Ishikawa (cell line): Measurements from ENCODE around the gene CATSPERZ.

Experiments used
- CEBPB ChIP-seq: IDR thresholded peaks from 2 replicates; pipeline ENCODE4 v1.6.1; 2012
- CREB1 ChIP-seq: IDR thresholded peaks from 2 replicates; pipeline ENCODE4 v1.6.1; 2012; ENCODE audit warnings: low read depth
- EGR1 ChIP-seq: IDR thresholded peaks from 2 replicates; pipeline ENCODE4 v1.6.1; 2012
- EP300 ChIP-seq: IDR thresholded peaks from 2 replicates; pipeline ENCODE4 v1.6.1; 2012; ENCODE audit warnings: borderline replicate concordance
- FOXM1 ChIP-seq: IDR thresholded peaks from 2 replicates; pipeline ENCODE4 v1.6.1; 2012; ENCODE audit warnings: low read depth, borderline replicate concordance
- MAX ChIP-seq: IDR thresholded peaks from 2 replicates; pipeline ENCODE4 v1.6.1; 2012
- NFIC ChIP-seq: IDR thresholded peaks from 2 replicates; pipeline ENCODE4 v1.6.1; 2012
- RAD21 ChIP-seq: IDR thresholded peaks from 2 replicates; pipeline ENCODE4 v1.6.1; 2012; ENCODE audit warnings: low read depth
- REST ChIP-seq: IDR thresholded peaks from 2 replicates; pipeline ENCODE4 v1.6.1; 2012; ENCODE audit warnings: low read depth, mild to moderate bottlenecking
- TAF1 ChIP-seq: IDR thresholded peaks from 2 replicates; pipeline ENCODE4 v1.6.1; 2012; ENCODE audit warnings: low read depth, mild to moderate bottlenecking
- TCF12 ChIP-seq: IDR thresholded peaks from 2 replicates; pipeline ENCODE4 v1.6.1; 2012; ENCODE audit warnings: low read depth
- TEAD4 ChIP-seq: IDR thresholded peaks from 2 replicates; pipeline ENCODE4 v1.6.1; 2012
- USF1 ChIP-seq: IDR thresholded peaks from 2 replicates; pipeline ENCODE4 v1.6.1; 2012
- YY1 ChIP-seq: IDR thresholded peaks from 2 replicates; pipeline ENCODE4 v1.6.1; 2012; ENCODE audit warnings: low read depth
- ZBTB7A ChIP-seq: IDR thresholded peaks from 2 replicates; pipeline ENCODE4 v1.6.1; 2012; ENCODE audit warnings: low read depth

The CATSPERZ gene

GRCh38 chr11:64275031-64275800 is 24.9 kb upstream of the CATSPERZ start:
- no peak for TF ChIP-seq REST
- TF ChIP-seq CREB1: no peak
- TF ChIP-seq FOXM1: no peak
- TF ChIP-seq TAF1: no peak
- TF ChIP-seq NFIC: no peak
- no peak for TF ChIP-seq YY1
- TF ChIP-seq EGR1: no peak
- TF ChIP-seq TEAD4: no peak
- TF ChIP-seq CEBPB: no peak
- no peak for TF ChIP-seq EP300

GRCh38 chr11:64275841-64276240 is 24.3 kb upstream of the CATSPERZ start:
- no peak for TF ChIP-seq USF1
- no peak for TF ChIP-seq NFIC
- TF ChIP-seq REST: no peak
- TF ChIP-seq EGR1: no peak
- no peak for TF ChIP-seq CEBPB
- no peak for TF ChIP-seq FOXM1
- TF ChIP-seq RAD21: no peak
- TF ChIP-seq EP300: no peak
- no peak for TF ChIP-seq ZBTB7A
- no peak for TF ChIP-seq YY1
- no peak for TF ChIP-seq CREB1
- no peak for TF ChIP-seq MAX

- TF ChIP-seq CEBPB (no peak), ZBTB7A (no peak), MAX (no peak), USF1 (no peak), RAD21 (no peak), TEAD4 (no peak), TAF1 (no peak), EGR1 (no peak), EP300 (no peak), REST (no peak), YY1 (no peak), FOXM1 (no peak), CREB1 (no peak), NFIC (no peak), TCF12 (no peak)
Measured at GRCh38 chr11:64276653-64277431, 23.3 kb upstream of the CATSPERZ start.

- TF ChIP-seq RAD21 (no peak), FOXM1 (no peak), ZBTB7A (no peak), TCF12 (no peak), CREB1 (no peak), TEAD4 (no peak), EGR1 (no peak), NFIC (no peak), MAX (no peak), REST (no peak), TAF1 (no peak), CEBPB (no peak), EP300 (no peak), YY1 (no peak), USF1 (no peak)
Measured at GRCh38 chr11:64278576-64279190, 21.5 kb upstream of the CATSPERZ start.
